ENCODE data around the gene OGFOD2. TPM values are rescaled to one million over a fixed set of nuclear protein-coding genes. Genes with fewer than 3 reads are reported as not detected.

OGFOD2 gene
- total and polyA plus RNA-seq, 9 of the 15 experiments (the other 6 are each of a cell fraction or from before 2014, with no cell fraction given) = 1.4 to 111 (median 18.5) TPM

DNA sequence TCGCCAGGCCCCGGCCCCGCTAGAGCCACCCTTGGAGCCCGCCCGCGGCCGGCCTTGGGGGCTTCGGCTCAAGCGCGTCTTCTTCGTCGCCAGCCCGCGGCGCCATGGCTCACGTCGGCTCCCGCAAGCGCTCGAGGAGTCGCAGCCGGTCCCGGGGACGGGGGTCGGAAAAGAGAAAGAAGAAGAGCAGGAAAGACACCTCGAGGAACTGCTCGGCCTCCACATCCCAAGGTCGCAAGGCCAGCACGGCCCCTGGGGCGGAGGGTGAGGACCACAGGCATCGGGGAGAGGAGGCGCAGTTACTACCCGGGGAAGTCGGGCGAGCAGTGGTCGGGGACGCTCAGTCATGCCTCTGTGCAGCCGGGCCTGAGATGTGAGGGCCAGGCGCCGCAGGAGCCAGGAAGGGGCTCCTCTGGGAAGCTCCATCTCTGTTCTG, 6.0 kb downstream of the OGFOD2 start (continued):
- TF ChIP-seq, protein P1, sequence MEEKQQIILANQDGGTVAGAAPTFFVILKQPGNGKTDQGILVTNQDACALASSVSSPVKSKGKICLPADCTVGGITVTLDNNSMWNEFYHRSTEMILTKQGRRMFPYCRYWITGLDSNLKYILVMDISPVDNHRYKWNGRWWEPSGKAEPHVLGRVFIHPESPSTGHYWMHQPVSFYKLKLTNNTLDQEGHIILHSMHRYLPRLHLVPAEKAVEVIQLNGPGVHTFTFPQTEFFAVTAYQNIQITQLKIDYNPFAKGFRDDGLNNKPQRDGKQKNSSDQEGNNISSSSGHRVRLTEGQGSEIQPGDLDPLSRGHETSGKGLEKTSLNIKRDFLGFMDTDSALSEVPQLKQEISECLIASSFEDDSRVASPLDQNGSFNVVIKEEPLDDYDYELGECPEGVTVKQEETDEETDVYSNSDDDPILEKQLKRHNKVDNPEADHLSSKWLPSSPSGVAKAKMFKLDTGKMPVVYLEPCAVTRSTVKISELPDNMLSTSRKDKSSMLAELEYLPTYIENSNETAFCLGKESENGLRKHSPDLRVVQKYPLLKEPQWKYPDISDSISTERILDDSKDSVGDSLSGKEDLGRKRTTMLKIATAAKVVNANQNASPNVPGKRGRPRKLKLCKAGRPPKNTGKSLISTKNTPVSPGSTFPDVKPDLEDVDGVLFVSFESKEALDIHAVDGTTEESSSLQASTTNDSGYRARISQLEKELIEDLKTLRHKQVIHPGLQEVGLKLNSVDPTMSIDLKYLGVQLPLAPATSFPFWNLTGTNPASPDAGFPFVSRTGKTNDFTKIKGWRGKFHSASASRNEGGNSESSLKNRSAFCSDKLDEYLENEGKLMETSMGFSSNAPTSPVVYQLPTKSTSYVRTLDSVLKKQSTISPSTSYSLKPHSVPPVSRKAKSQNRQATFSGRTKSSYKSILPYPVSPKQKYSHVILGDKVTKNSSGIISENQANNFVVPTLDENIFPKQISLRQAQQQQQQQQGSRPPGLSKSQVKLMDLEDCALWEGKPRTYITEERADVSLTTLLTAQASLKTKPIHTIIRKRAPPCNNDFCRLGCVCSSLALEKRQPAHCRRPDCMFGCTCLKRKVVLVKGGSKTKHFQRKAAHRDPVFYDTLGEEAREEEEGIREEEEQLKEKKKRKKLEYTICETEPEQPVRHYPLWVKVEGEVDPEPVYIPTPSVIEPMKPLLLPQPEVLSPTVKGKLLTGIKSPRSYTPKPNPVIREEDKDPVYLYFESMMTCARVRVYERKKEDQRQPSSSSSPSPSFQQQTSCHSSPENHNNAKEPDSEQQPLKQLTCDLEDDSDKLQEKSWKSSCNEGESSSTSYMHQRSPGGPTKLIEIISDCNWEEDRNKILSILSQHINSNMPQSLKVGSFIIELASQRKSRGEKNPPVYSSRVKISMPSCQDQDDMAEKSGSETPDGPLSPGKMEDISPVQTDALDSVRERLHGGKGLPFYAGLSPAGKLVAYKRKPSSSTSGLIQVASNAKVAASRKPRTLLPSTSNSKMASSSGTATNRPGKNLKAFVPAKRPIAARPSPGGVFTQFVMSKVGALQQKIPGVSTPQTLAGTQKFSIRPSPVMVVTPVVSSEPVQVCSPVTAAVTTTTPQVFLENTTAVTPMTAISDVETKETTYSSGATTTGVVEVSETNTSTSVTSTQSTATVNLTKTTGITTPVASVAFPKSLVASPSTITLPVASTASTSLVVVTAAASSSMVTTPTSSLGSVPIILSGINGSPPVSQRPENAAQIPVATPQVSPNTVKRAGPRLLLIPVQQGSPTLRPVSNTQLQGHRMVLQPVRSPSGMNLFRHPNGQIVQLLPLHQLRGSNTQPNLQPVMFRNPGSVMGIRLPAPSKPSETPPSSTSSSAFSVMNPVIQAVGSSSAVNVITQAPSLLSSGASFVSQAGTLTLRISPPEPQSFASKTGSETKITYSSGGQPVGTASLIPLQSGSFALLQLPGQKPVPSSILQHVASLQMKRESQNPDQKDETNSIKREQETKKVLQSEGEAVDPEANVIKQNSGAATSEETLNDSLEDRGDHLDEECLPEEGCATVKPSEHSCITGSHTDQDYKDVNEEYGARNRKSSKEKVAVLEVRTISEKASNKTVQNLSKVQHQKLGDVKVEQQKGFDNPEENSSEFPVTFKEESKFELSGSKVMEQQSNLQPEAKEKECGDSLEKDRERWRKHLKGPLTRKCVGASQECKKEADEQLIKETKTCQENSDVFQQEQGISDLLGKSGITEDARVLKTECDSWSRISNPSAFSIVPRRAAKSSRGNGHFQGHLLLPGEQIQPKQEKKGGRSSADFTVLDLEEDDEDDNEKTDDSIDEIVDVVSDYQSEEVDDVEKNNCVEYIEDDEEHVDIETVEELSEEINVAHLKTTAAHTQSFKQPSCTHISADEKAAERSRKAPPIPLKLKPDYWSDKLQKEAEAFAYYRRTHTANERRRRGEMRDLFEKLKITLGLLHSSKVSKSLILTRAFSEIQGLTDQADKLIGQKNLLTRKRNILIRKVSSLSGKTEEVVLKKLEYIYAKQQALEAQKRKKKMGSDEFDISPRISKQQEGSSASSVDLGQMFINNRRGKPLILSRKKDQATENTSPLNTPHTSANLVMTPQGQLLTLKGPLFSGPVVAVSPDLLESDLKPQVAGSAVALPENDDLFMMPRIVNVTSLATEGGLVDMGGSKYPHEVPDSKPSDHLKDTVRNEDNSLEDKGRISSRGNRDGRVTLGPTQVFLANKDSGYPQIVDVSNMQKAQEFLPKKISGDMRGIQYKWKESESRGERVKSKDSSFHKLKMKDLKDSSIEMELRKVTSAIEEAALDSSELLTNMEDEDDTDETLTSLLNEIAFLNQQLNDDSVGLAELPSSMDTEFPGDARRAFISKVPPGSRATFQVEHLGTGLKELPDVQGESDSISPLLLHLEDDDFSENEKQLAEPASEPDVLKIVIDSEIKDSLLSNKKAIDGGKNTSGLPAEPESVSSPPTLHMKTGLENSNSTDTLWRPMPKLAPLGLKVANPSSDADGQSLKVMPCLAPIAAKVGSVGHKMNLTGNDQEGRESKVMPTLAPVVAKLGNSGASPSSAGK (IDR thresholded peaks at IDR 0.05) = 0 out of 2 replicates have a peak, but pooled peaks have one; percentile 9
- TF ChIP-seq, protein P2, sequence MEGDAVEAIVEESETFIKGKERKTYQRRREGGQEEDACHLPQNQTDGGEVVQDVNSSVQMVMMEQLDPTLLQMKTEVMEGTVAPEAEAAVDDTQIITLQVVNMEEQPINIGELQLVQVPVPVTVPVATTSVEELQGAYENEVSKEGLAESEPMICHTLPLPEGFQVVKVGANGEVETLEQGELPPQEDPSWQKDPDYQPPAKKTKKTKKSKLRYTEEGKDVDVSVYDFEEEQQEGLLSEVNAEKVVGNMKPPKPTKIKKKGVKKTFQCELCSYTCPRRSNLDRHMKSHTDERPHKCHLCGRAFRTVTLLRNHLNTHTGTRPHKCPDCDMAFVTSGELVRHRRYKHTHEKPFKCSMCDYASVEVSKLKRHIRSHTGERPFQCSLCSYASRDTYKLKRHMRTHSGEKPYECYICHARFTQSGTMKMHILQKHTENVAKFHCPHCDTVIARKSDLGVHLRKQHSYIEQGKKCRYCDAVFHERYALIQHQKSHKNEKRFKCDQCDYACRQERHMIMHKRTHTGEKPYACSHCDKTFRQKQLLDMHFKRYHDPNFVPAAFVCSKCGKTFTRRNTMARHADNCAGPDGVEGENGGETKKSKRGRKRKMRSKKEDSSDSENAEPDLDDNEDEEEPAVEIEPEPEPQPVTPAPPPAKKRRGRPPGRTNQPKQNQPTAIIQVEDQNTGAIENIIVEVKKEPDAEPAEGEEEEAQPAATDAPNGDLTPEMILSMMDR (IDR thresholded peaks at IDR 0.05 in 2 of 3, conservative IDR thresholded peaks at IDR 0.05 in 1 of 3; ENCODE audit: insufficient read depth in 2 of 3, low read depth in 1 of 3, low read length in 3 of 3) = no peak
- TF ChIP-seq U2AF1 (optimal IDR thresholded peaks at IDR 0.05; ENCODE audit: low read depth, low read length) (peak; percentile 3), ZNF696 (CRISPR knock-in tag; conservative IDR thresholded peaks at IDR 0.05) (no peak), ZFPM2 (CRISPR knock-in tag; IDR thresholded peaks at IDR 0.05) (0 out of 2 replicates have a peak, but pooled peaks have one; percentile 23), NFRKB (IDR thresholded peaks at IDR 0.05; ENCODE audit: low read depth) (no peak), MBD2 (IDR thresholded peaks at IDR 0.05; ENCODE audit: borderline replicate concordance, low read depth) (no peak), ZNF121 (CRISPR knock-in tag; conservative IDR thresholded peaks at IDR 0.05) (no peak), ESRRA (IDR thresholded peaks at IDR 0.05; ENCODE audit: borderline replicate concordance, low read depth) (no peak), ZNF586 (CRISPR knock-in tag; conservative IDR thresholded peaks at IDR 0.05) (no peak), ATF7 (IDR thresholded peaks at IDR 0.05) (no peak), NR2C1 (IDR thresholded peaks at IDR 0.05) (no peak), NR2C1 (tag; IDR thresholded peaks at IDR 0.05) (no peak), NCOR1 (IDR thresholded peaks at IDR 0.05) (no peak), SRSF3 (IDR thresholded peaks at IDR 0.05; ENCODE audit: insufficient read depth, low read length) (0 out of 2 replicates have a peak, but pooled peaks have one; percentile 53)
- TF ChIP-seq, protein P3, sequence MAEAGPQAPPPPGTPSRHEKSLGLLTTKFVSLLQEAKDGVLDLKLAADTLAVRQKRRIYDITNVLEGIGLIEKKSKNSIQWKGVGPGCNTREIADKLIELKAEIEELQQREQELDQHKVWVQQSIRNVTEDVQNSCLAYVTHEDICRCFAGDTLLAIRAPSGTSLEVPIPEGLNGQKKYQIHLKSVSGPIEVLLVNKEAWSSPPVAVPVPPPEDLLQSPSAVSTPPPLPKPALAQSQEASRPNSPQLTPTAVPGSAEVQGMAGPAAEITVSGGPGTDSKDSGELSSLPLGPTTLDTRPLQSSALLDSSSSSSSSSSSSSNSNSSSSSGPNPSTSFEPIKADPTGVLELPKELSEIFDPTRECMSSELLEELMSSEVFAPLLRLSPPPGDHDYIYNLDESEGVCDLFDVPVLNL (CRISPR knock-in tag; IDR thresholded peaks at IDR 0.05; ENCODE audit: low read depth) = no peak

All from K562 (cell line).